Measurements from ENCODE around the gene SGPP2.

SGPP2 gene

DNA sequence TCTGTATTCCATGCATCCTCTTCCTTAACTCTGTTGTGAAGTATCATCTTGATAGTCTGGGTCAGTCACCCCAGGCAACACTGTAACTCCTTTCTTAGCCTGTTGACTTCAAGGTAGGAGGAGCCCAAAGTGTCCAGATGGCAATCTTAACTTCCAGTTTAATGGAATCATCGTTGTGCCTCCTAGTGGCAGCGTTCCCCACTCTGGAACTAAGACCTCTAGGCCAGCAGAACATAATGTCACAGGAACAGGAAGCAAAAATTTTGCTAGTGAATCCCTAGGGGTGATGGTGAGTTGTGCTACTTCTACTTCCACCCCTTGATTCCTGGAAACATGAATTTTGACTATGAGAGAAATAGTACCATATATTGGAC lies 11.7 kb downstream of the SGPP2 start (continued):
- no peak for TF ChIP-seq ZBTB11 (tag by site-specific recombination; conservative IDR thresholded peaks at IDR 0.05; ENCODE audit: low read depth)
- no peak for TF ChIP-seq OVOL3 (tag by site-specific recombination; IDR thresholded peaks at IDR 0.05)
- no peak for TF ChIP-seq ZNF544 (tag by site-specific recombination; IDR thresholded peaks at IDR 0.05)
- TF ChIP-seq ZNF548 (tag by site-specific recombination; IDR thresholded peaks at IDR 0.05), result no peak
- TF ChIP-seq PRDM4 (tag by site-specific recombination; IDR thresholded peaks at IDR 0.05), result no peak
- TF ChIP-seq, protein P1, sequence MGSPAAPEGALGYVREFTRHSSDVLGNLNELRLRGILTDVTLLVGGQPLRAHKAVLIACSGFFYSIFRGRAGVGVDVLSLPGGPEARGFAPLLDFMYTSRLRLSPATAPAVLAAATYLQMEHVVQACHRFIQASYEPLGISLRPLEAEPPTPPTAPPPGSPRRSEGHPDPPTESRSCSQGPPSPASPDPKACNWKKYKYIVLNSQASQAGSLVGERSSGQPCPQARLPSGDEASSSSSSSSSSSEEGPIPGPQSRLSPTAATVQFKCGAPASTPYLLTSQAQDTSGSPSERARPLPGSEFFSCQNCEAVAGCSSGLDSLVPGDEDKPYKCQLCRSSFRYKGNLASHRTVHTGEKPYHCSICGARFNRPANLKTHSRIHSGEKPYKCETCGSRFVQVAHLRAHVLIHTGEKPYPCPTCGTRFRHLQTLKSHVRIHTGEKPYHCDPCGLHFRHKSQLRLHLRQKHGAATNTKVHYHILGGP (tag by site-specific recombination; IDR thresholded peaks at IDR 0.05), result no peak
- TF ChIP-seq SCRT2 (tag by site-specific recombination; IDR thresholded peaks at IDR 0.05), result no peak
- no peak for TF ChIP-seq SP7 (tag by site-specific recombination; IDR thresholded peaks at IDR 0.05)
- no peak for TF ChIP-seq TRIM28 (IDR thresholded peaks at IDR 0.05; ENCODE audit: borderline replicate concordance, low read length)

- Histone ChIP-seq H3K4me3 (ENCODE audit: low read depth, low read length) (no peak overlapping the region), H3K36me3 (ENCODE audit: control insufficient read depth in 2 of 2, insufficient read depth in 1 of 2, low read length in 2 of 2) (no peaks in the 10 kb centered on the region), H3K4me1 (ENCODE audit: control insufficient read depth, insufficient read depth, low read length) (peaks cover 25% of the 10 kb centered on the region), H3K27ac (ENCODE audit: extremely low read depth, low read depth, low read length) (no peak overlapping the region), H3K9me3 (ENCODE audit: control insufficient read depth, insufficient read depth, low read depth, low read length) (no peaks in the 10 kb centered on the region)
- CTCF ChIA-PET, result interaction anchor here (1.1 kb wide), 1 partner anchor 414 kb away, joined by 3 read pairs; no protein-coding TSS in a partner anchor
- no peak for TF ChIP-seq ZNF175 (tag by site-specific recombination; IDR thresholded peaks at IDR 0.05)
- no peak for TF ChIP-seq ZNF843 (tag by site-specific recombination; IDR thresholded peaks at IDR 0.05)
- no peak for TF ChIP-seq ZNF266 (tag by site-specific recombination; IDR thresholded peaks at IDR 0.05; ENCODE audit: low read depth)
- no peak for TF ChIP-seq ZNF521 (tag by site-specific recombination; IDR thresholded peaks at IDR 0.05)
- no peak for TF ChIP-seq ZNF23 (tag by site-specific recombination; IDR thresholded peaks at IDR 0.05; ENCODE audit: borderline replicate concordance)
- no peak for TF ChIP-seq MZF1 (tag by site-specific recombination; IDR thresholded peaks at IDR 0.05; ENCODE audit: borderline replicate concordance)
- TF ChIP-seq GLIS2 (tag by site-specific recombination; IDR thresholded peaks at IDR 0.05), result no peak
- no peak for TF ChIP-seq ZNF514 (tag by site-specific recombination; IDR thresholded peaks at IDR 0.05)
- TF ChIP-seq ZBTB8A (tag by site-specific recombination; IDR thresholded peaks at IDR 0.05), result no peak
- no peak for TF ChIP-seq ZSCAN23 (tag by site-specific recombination; IDR thresholded peaks at IDR 0.05)
- no peak for TF ChIP-seq ZNF629 (tag by site-specific recombination; IDR thresholded peaks at IDR 0.05)
- TF ChIP-seq KLF9 (tag by site-specific recombination; IDR thresholded peaks at IDR 0.05; ENCODE audit: low read depth), result no peak
- TF ChIP-seq ZSCAN5A (tag by site-specific recombination; IDR thresholded peaks at IDR 0.05), result no peak
- no peak for TF ChIP-seq ZBTB49 (tag by site-specific recombination; IDR thresholded peaks at IDR 0.05; ENCODE audit: low read depth)
- no peak for TF ChIP-seq ZNF169 (tag by site-specific recombination; IDR thresholded peaks at IDR 0.05)
- no peak for TF ChIP-seq HOXA7 (CRISPR knock-in tag; IDR thresholded peaks at IDR 0.05; ENCODE audit: borderline replicate concordance)
- no peak for TF ChIP-seq ZNF426 (tag by site-specific recombination; IDR thresholded peaks at IDR 0.05)
- TF ChIP-seq ZEB2 (tag by site-specific recombination; IDR thresholded peaks at IDR 0.05), result no peak
- POLR2A ChIA-PET, result no interaction called here
These were observed 15.3 kb downstream of the SGPP2 start for GRCh38 chr2:222439692-222440091.
